Left ventricle myocardium inferior (tissue), 1 donor: ENCODE results near the gene RPL19. TPM values are rescaled to one million over a fixed set of nuclear protein-coding genes. Genes with fewer than 3 reads are reported as not detected.

Source experiments
- DNase-seq: peaks from one replicate; pipeline ENCODE4 v3.0.0-alpha.2; 2020
- H3K27ac ChIP-seq: fragments of 200-600 bp; replicated peaks from 2 replicates; pipeline ENCODE4 v1.8.0; 2021
- H3K27me3 ChIP-seq: fragments of 200-600 bp; 2 replicates; pipeline ENCODE4 v1.8.0; 2021; ENCODE audit warnings: low read depth
- H3K36me3 ChIP-seq: fragments of 200-600 bp; 2 replicates; pipeline ENCODE4 v1.8.0; 2021
- H3K4me1 ChIP-seq: fragments of 200-600 bp; 2 replicates; pipeline ENCODE4 v1.8.0; 2021
- H3K4me3 ChIP-seq: fragments of 200-600 bp; 2 replicates; pipeline ENCODE4 v1.8.0; 2021; ENCODE audit warnings: mild to moderate bottlenecking, moderate library complexity
- H3K9me3 ChIP-seq: fragments of 200-600 bp; replicated peaks from 2 replicates; pipeline ENCODE4 v1.8.0; 2021
- intact Hi-C: fragments of 100-400 bp; cut with micrococcal nuclease; formaldehyde crosslinking; loops from one replicate; pipeline ENCODE4 v1.11.0; 2022
- total RNA-seq: library from RNA; stranded (reverse); fragmentation: NEBNext Ultra II Directional; extraction: Animal tissue kit (Norgen Biotek cat#: 25700); gene quantifications from one replicate; pipeline ENCODE4 v1.2.1, GENCODE V29; 2021
- TF ChIP-seq, protein P1 (sequence below): fragments of 200-600 bp; IDR thresholded peaks from 2 replicates; pipeline ENCODE4 v1.8.0; 2021; ENCODE audit warnings: antibody characterized with exemption, mild to moderate bottlenecking, borderline replicate concordance
- donor health status: DM: no; HTN: yes; CAD: no; lungs with severe emphysema.

The RPL19 gene
- total RNA-seq, 1 donor from 2014 or later: 944 TPM

DNA sequence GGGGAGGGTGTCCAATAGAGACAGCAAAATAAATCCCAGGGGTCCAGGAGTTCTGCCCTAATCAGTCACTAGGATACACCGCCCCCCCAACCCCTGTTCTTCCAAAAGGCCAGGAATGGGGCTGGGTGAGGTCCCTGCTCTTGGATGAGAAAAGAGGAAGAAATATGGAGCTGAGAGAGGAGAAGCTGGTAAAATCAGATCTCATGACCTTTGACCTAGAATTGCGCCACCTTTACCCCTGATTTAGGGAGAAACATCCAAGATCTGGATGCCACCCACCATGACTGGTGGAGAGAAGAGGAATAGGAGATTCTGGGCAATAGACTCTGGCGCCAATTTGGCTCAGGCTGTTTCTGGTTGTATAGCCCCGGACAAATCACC lies 1.9 kb upstream of the RPL19 start:
- H3K4me1 ChIP-seq: peaks cover 71% of the 10 kb centered on the region
- H3K9me3 ChIP-seq: no peaks in the 10 kb centered on the region
- TF ChIP-seq, protein P1, sequence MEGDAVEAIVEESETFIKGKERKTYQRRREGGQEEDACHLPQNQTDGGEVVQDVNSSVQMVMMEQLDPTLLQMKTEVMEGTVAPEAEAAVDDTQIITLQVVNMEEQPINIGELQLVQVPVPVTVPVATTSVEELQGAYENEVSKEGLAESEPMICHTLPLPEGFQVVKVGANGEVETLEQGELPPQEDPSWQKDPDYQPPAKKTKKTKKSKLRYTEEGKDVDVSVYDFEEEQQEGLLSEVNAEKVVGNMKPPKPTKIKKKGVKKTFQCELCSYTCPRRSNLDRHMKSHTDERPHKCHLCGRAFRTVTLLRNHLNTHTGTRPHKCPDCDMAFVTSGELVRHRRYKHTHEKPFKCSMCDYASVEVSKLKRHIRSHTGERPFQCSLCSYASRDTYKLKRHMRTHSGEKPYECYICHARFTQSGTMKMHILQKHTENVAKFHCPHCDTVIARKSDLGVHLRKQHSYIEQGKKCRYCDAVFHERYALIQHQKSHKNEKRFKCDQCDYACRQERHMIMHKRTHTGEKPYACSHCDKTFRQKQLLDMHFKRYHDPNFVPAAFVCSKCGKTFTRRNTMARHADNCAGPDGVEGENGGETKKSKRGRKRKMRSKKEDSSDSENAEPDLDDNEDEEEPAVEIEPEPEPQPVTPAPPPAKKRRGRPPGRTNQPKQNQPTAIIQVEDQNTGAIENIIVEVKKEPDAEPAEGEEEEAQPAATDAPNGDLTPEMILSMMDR: no peak
- H3K27ac ChIP-seq: peak overlapping the region; percentile 80
- peak overlapping the region; percentile 92 for H3K4me3 ChIP-seq
- H3K27me3 ChIP-seq: no peaks in the 10 kb centered on the region
- no peak for DNase-seq
- H3K36me3 ChIP-seq: peaks cover 22% of the 10 kb centered on the region
- intact Hi-C loops: no loop called here

DNA sequence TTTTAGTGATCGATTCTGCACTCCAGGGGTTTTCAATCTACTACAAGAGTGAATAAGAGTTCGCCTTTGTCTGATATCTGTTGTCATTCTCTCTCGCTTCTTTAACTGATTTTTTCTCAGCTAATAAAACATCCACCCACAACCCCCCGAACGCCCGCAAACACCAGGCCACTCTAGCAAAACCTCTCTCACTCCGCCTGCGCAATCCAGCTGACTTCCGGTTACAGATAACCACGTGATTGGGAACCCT lies 338 bp upstream of the RPL19 start:
- intact Hi-C loops: no loop called here

DNA sequence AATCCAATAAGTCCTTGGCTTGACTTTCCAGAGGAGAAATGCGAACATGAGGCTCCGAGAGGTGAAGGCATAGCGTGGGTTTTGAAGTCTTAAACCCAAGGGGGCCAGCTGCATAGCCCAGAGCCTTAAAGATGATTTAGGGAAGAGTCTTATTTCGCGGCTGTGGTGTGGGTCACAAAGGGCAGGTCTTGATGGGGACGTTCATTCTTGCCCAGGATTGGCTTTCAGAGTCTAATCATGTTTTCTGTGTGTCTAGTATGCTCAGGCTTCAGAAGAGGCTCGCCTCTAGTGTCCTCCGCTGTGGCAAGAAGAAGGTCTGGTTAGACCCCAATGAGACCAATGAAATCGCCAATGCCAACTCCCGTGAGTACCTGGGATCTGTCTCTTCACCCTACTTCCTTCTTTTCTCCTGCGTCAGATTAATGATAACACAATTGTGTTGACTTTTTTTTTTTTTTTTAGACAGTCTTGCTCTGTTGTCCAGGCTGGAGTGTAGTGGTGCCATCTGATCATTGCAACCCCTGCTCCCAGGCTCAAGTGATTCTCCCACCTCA lies 951 bp downstream of the RPL19 start:
- H3K4me3 ChIP-seq: peak overlapping the region; percentile 88
- H3K36me3 ChIP-seq: peaks cover 43% of the 10 kb centered on the region
- no peak for DNase-seq
- no peaks in the 10 kb centered on the region for H3K27me3 ChIP-seq
- peak overlapping the region; percentile 97 for H3K27ac ChIP-seq
- intact Hi-C loops: no loop called here
- peaks cover 61% of the 10 kb centered on the region for H3K4me1 ChIP-seq
- TF ChIP-seq, protein P1: no peak
- H3K9me3 ChIP-seq: no peaks in the 10 kb centered on the region

More for the DNA sequence above, 338 bp upstream of the RPL19 start:
- H3K4me1 ChIP-seq: peaks cover 73% of the 10 kb centered on the region
- peak overlapping the region; percentile 97 for H3K27ac ChIP-seq
- peaks cover 37% of the 10 kb centered on the region for H3K36me3 ChIP-seq
- peak; percentile 88 for DNase-seq
- H3K9me3 ChIP-seq: no peaks in the 10 kb centered on the region
- peak overlapping the region; percentile 88 for H3K4me3 ChIP-seq
- no peaks in the 10 kb centered on the region for H3K27me3 ChIP-seq
- TF ChIP-seq, protein P1: no peak

DNA sequence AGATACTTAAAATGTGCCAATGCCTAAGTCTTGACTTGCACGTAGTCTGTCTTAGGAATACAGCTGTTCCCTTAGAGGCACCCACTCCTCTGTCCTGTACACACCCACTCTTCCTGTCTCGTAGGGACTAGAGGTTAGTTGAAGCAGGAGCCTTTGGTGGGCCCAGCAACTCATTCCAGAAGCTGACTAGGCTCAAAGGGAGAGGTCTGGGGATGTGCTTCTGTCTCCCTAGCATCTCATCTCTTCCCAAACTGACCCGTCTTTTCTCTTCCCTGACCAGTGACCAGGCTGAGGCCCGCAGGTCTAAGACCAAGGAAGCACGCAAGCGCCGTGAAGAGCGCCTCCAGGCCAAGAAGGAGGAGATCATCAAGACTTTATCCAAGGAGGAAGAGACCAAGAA lies 4.2 kb downstream of the RPL19 start:
- intact Hi-C loops: no loop called here
- peaks cover 43% of the 10 kb centered on the region for H3K36me3 ChIP-seq
- H3K27ac ChIP-seq: no peak overlapping the region
- H3K9me3 ChIP-seq: no peaks in the 10 kb centered on the region
- H3K4me3 ChIP-seq: no peak overlapping the region
- H3K27me3 ChIP-seq: no peaks in the 10 kb centered on the region
- H3K4me1 ChIP-seq: peaks cover 46% of the 10 kb centered on the region
- DNase-seq: no peak
- TF ChIP-seq, protein P1: no peak

DNA sequence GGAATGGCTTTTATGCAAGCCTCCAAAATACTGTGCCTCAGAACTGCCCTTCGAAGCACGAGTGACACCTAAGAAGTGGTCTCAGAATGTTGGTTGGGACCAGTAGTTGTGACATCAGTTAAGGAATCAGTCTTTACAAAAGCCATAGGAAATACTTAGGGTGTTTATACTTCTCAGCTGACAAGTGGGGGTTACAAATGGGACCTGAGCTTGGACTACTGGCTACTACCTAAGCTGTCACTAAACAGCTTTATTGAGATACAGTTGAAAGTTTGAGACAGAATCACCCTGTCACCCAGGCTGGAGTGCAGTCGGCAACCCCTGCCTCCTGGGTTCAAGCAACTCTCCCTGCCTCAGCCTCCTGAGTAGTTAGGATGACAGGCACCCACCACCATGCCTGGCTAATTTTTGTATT lies 5.0 kb downstream of the RPL19 start:
- Histone ChIP-seq H3K36me3 (peaks cover 43% of the 10 kb centered on the region), H3K9me3 (no peaks in the 10 kb centered on the region), H3K27ac (no peak overlapping the region), H3K4me1 (peaks cover 50% of the 10 kb centered on the region), H3K4me3 (no peak overlapping the region), H3K27me3 (peaks cover 6% of the 10 kb centered on the region)
- no peak for DNase-seq
- TF ChIP-seq, protein P1: no peak
- intact Hi-C loops: no loop called here
